Mammary epithelial cell (primary cell): Measurements from ENCODE around the gene LRMDA.

ENCODE experiments used
- CTCF ChIP-seq, 2 donors: IDR thresholded peaks in 1 of 2; conservative IDR thresholded peaks in 1 of 2; 2 replicates each; pipeline ENCODE4 v1.5.1; 2011 to 2012; ENCODE audit warnings: inconsistent platforms in 2 of 2, low read length in 2 of 2, mild to moderate bottlenecking in 2 of 2, control low read depth in 1 of 2, low read depth in 1 of 2; ENCODE audit not compliant: insufficient read depth in 1 of 2; ENCODE audit errors: extremely low read depth in 1 of 2
- EZH2 ChIP-seq: IDR thresholded peaks from 2 replicates; pipeline ENCODE4 v1.6.1; 2012; ENCODE audit warnings: low read length, inconsistent platforms, borderline replicate concordance

- TF ChIP-seq CTCF (conservative IDR thresholded peaks at IDR 0.05 in 1 of 2, IDR thresholded peaks at IDR 0.05 in 1 of 2; ENCODE audit: extremely low read depth in 1 of 2, insufficient read depth in 1 of 2, low read depth in 1 of 2, low read length in 2 of 2) = no peak
- no peak for TF ChIP-seq EZH2
Measured at GRCh38 chr10:76563286-76563685, 1131.9 kb downstream of the LRMDA start.
